Stimulated activated CD4-positive, alpha-beta T cell treated with anti-CD3 and anti-CD28 coated beads, Interleukin-12 subunit alpha, Interleukin-12 subunit beta, amount 100 ng/mL, for 4 hours (primary cell): ENCODE data around the gene OLIG2.

Experiments
- DNase-seq: peaks from one replicate; pipeline ENCODE4 v3.0.0-alpha.2; 2020

OLIG2 gene

DNA sequence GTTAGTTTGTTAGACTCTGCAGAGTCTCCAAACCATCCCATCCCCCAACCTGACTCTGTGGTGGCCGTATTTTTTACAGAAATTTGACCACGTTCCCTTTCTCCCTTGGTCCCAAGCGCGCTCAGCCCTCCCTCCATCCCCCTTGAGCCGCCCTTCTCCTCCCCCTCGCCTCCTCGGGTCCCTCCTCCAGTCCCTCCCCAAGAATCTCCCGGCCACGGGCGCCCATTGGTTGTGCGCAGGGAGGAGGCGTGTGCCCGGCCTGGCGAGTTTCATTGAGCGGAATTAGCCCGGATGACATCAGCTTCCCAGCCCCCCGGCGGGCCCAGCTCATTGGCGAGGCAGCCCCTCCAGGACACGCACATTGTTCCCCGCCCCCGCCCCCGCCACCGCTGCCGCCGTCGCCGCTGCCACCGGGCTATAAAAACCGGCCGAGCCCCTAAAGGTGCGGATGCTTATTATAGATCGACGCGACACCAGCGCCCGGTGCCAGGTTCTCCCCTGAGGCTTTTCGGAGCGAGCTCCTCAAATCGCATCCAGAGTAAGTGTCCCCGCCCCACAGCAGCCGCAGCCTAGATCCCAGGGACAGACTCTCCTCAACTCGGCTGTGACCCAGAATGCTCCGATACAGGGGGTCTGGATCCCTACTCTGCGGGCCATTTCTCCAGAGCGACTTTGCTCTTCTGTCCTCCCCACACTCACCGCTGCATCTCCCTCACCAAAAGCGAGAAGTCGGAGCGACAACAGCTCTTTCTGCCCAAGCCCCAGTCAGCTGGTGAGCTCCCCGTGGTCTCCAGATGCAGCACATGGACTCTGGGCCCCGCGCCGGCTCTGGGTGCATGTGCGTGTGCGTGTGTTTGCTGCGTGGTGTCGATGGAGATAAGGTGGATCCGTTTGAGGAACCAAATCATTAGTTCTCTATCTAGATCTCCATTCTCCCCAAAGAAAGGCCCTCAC, at the start of gene OLIG2:
TSS of gene OLIG2 (plus strand) at position 447 of the 954 bp plus-strand sequence. CDS start 928 bp downstream, outside the sequence.
- DNase-seq = no peak

DNA sequence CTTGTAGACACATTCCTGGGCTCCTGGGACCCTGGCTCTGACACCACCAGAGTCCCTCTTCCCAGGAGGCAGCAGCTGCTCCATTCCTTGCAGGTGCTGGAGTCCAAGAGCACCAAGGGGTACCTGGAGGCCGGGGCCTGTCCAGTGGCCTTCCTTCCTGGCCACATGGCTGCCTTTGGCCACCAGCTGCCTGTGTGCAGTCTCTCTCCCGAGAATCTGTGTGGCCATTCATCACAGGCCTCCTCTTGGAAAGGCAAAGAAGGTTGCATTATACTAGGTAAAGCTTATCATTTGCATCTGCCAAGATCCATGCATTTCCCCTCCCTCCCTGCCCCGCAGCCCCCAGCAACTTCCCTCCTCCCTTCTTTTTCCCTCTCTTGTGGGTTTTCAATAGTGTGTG, 48.9 kb upstream of the OLIG2 start:
- no peak for DNase-seq

DNA sequence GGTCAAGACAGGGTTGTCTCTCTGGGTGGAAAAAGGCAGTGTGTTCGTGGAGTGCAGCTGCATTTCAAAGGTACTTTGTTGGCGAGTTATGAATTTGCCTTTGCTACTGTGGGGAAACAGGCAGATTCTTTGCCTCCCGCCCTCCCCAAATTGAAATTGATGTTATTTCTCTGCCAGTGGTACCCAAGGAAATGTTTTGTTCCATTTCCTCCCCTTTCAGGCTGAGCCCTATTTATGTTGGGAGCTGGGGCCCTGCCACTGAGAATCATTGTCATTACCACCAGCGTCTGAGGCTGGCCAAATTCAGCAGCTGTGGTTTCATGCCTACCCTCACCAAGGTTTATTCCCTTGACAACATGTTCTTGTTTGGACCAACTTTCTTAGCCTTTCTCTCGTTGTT, 48.5 kb upstream of the OLIG2 start:
- DNase-seq = no peak

DNA sequence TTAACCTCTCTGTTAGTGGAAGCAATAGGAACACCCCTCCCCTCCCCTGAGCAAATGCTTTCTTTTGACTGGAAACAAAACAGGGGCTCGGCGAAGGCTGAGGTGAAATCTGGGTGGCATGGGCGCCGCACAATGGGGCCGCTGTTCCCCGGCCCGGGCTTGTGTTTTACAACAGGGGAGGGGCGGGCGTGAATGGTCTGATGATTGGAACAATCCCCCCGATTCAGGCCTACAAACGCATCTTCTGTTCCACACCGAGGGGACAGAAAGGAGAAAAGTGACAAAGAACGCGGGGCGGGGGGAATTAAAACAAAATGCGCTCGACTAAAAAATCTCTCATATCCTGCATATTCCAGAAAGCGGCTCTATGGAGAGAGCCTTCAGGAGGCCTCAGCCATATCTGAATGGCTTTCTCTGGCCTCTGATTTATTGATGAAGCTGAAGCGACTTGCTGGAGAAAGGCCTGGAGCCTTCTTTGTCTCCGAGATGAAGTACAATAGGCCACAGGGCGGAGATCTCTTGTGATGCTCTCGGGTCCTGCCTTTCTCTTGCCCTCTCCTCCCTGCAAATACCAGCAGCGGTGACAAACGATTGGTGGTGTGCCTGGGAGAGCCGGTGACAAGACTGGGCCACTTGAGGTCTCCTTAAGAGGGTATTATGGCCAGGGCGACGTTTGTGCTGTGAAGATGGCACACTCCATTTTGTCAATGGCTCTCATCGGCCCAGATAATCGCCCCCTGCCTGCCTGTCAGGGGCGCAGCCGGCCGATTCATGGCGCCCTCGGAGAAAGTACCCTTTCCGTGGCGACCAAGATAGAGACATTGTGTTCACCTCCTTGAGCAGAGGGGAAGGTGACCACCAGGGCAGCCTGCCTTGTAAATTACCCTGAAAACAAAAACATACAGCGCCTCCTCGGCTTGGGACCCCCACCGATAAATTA, 47.1 kb upstream of the OLIG2 start:
- no peak for DNase-seq

DNA sequence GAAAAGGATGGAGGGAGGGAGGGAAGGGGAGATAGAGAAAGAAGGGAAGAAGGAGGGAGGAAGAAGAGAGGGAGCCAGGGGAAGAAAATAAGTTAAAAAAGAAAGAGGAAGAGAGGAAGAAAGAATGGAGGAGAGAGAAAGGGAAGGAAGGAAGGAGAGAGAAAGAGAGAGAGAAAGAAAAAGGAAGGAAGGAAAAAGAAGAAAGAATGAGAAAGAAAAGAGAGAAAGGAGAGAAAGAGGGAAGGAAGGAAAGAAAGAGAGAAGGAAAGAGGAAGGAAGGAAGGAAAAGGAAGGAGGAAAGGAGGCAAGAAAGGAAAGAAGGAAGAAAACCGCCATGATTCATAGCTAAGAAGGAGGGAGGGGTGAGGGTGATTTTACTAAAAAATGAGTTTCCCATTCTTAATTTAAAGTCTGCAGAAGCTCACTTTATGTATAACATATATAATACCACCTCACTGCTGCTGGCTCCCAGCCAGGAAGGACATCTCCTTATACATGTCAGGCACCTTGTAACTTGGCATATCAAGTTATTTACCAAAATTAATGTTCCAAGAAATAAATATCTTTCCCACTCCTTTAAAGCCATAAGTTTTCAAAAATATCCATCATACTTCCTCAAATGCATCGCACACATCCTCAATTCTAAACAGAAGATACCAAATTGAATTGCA, 46.0 kb upstream of the OLIG2 start:
- no peak for DNase-seq

GRCh38 chr21:32981096-32981495, 44.6 kb upstream of the OLIG2 start:
- DNase-seq = no peak

DNA sequence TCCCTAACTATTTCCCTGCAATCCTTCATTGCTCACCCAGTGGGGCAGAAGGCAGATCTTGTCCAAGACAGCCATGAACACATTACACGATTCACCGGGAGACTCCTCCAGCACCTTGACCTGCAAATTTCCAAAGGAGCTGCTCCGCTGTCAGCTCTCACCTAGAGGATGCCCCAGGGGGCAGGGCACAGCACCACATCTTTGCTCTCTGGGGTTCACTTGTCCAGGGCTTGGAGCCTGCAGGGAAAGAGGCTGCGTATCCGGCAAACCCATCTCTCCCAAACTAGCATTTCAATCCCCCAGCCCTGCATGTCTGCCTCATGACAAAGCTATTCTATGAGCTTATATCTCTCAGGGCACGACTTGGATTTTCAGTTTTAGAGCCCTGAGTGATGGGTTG, 35.1 kb upstream of the OLIG2 start:
- no peak for DNase-seq

DNA sequence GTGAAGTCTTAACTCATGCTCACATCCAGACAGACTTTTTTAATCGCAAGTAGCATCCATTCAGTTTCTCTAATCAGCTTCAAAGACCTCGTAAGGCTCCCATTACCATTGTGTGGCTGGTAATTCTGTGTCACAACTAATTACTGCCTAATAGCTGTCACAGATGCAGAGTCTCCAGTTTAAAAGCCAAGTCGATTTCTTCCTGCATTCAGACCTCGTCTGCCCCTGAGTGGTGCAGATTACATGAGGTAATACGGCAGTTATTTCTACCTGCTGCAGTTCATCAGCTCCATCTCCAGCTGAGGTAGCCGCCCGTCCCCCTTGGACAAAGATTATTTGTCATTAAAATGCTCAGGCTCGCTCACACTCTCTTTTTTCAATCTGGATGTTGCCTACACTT, 34.4 kb upstream of the OLIG2 start:
- DNase-seq = no peak

DNA sequence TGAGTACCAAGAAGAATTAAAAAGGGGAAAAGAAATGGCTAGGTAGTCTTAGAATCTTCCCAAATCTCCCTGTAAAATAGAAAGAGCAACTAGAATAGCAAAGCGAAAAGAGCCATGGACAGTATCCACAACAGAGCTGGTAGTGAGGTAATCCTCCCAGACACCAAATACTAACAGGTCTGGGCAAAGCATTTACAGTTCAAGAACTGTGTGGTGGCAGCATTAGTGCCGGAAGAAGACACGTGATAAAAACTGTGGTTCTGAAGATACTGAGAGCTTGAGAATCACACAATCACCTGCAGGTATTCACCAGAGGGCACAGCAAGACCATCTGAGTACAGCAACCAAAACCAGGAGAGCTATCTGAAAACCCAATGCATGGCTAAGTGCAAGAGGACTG, 31.8 kb upstream of the OLIG2 start:
- DNase-seq = no peak

DNA sequence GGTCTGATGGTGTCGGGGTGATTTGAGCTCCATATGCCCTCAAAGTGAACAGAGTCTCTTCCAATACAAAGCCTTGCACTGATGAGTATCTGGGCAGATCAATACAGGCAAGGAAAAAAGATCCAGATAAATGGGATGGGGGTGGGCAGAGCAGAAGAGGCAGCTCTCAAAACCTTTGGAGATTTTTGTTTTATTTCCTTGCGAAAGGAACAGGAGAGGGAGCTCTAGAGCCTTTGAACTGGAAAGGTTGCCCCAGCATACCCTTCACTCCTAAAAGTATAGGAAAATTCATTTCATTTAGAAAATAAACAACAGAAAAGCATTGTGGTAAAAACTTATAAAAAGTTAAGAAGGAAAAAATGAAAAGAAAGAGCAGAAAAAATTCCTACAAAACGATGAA, 31.4 kb upstream of the OLIG2 start:
- no peak for DNase-seq

DNA sequence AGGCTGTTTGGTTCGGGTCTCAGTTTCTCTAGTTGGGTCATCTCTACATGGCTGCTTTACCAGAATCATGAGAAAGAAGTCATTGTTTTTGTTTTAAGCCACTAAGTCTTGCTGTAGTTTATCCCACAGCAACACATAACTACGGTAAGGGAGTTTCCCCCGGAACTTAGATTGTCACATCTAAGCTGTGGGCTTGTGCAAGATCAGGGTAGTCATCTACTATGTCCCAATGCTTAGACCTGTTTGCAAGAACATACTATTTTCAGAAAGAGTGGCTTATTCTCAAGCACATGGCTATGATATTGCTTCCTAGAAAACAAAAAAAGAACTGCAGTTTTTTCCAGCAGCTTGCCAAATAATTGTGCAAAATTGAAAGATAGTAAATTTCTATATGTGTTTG, 18.0 kb upstream of the OLIG2 start:
- DNase-seq = no peak

DNA sequence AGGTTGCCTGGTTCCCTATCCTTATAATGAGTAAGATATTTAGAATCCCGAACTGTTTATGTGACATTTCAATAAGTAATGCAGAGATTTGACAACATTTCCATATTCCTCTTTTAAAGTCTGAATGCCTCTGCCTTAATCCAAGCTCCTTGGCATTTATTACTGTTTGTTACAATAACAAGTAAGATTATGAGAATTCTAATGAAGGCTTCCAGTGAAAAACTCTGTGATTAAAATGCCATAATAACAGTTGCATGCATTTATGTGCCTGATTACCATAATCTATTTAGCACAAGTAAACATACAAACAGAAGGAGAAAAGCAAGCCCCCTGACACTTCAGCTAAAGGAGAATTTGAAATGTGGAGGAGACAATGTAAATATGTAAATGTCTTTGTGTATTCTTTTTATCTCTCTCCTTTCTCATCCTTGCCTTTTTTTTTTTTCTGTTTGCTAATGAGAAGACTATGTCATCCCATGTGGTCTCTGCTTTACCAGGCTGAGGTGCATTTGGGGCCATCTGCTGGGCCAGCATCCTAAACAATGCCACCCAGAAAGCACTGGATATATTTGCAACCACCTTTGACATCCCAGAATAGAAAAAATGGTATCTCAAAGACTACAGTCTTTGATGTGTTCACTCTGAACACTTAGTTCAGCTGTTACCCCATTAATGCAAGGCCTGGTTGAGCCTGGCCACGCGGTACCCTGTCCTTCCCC, 17.2 kb upstream of the OLIG2 start:
- no peak for DNase-seq

DNA sequence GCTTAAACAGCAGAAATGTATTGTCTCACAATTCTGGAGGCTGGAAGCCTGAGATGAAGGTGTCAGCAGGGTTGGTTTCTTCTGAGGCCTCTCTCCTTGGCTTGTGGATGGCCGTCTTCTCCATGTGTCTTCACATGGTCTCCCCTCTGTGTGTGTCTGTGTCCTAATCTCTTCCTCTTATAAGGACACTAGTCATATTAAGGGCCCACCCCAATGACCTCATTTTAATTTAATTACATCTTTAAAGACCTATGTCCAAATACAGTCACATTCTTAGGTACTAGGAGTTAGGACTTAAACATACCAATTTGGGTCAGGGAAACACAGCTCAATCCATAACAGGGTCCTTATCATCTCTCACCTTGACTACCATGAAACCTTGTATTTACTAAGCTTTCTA, 14.8 kb upstream of the OLIG2 start:
- no peak for DNase-seq

DNA sequence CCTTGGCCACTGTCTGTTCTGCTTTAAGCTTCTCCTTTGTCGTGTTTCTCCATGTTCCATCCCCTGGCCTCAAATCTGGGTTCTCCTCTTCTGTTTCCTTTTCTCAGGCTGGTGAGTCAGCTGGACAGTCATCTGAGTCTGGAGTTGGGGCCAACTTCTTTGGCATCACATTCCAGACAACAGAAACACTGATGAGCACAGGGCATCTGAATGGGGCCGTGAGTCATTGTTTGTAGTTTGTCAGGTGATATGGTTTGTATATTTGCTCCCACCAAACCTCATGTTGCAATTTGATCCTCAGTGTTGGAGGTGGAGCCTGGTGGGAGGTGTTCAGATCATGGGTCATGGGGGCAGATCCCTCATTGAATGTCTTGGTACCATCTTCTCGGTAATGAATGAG, 14.3 kb upstream of the OLIG2 start:
- no peak for DNase-seq

DNA sequence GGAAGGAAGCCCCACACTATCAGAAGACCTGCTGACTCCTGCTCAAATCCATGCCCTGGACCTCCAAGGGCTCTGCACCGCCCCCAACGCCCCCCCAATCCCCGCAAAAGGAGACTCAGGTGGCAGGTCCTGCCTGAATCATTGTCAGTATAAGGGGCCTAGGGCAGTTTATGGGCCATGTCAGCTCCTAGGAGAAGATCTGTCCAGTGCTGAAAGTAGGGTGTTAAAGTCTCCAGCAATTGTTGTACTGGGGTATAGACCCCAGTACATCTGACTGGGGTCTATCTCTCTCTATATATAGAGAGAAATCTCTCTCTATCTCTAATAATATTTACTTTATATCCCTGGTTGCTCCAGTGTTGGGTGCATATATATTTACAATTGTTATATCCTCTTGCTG, 12.1 kb upstream of the OLIG2 start:
- DNase-seq = no peak

DNA sequence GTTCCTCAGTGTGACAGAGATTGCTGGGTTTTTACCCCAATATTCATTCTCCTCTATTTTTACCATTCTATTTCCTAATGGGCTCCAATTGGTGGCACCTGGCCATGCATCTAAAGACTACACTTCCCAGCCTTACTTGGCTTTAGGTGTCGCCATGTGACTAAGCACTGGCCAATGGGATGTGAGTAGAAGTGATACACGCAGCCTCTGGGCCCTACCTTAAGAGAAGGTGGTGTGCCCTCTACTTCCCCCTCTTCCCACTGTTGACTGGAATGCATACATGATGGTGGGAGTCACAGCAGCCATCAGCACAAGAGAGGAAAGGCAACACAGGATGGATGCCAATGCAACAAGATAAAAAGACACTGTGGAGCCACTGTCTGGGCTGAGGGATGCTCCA, 11.4 kb upstream of the OLIG2 start:
- no peak for DNase-seq

DNA sequence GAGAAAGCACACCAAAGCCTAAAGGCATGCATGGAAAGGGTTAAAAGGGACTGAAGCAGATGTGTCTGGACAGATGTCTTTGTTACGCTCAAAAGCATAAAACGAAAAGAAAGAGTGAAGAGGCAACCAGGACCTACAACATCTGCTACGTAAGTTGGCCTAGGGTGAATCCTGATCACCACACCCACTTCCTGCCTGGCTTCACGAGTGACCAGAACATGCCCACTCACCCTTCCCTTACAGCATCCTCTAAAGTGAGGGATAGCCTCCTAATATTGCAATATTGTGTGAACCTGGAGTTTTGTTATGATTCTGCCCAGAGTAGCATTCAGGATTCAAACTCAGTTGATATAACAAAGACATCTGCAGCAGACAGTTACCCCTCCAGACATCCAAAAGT, 10.6 kb upstream of the OLIG2 start:
- no peak for DNase-seq

DNA sequence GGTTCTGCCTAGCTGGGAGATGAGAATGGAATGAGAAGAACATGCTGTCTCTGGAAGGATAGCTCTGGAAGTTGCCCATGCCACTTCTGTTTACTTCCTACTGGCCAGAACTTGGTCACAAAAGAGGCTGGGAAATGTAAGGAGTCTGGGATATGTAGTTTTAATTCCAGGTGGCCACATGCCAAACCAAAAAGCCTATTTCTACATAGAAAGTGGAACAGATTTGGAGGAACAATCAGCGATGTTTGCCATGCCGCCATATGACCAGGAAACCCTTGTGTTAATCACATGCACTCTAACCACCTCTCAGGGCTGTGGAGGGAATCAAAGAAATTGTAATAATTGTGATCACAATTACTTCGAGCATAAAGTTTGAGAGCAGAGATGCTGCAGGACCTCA, 10.0 kb upstream of the OLIG2 start:
- DNase-seq = no peak

- no peak for DNase-seq
Measured at GRCh38 chr21:33018707-33019465, 6.8 kb upstream of the OLIG2 start.

GRCh38 chr21:33019516-33019884, 6.2 kb upstream of the OLIG2 start:
- no peak for DNase-seq

DNA sequence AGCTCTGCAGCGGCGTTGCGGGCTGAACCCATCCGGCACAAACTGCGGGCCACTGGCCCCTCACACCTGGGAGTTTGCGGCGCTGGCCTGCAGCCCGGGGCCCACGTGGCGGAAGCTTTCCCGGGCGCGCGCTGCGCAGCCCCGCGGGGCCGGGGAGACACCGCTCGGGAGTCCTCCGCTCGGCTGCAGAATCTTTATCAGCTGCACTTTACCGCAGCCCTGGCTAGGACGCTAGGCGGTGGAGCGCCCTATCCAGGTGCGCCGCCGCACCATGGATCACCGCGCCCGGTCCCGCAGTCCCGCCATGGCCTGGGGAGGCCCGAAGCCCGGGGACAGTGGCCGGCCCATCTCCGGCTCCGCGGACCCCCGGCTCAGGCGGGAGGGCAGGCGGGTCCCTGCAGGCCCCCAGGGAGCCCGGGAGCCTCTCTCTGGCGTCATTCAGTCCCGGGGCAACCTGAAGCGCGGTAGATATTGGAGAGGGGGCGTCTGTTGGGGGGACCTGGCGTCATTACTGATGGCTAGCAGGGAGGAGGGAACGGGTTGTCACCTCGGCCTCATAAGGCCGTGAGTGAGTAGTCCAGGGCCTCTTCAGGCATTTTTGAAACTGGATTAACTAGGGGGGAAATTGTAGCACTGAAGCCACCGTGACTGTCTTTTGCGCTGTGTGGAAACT, 5.7 kb upstream of the OLIG2 start:
- DNase-seq = no peak
